Parathyroid adenoma (tissue), 2 donors: ENCODE results near the gene ARIH2.

Experiments used
- H2AFZ ChIP-seq: fragments of 300-600 bp; sonication (generic); one replicate; pipeline ENCODE4 v1.7.0; 2017; ENCODE audit warnings: antibody characterized with exemption, mild to moderate bottlenecking
- H3K27ac ChIP-seq: fragments of 300-600 bp; sonication (generic); one replicate; pipeline ENCODE4 v1.7.0; 2017
- H3K27me3 ChIP-seq: fragments of 300-600 bp; sonication (generic); one replicate; pipeline ENCODE4 v1.7.0; 2017; ENCODE audit warnings: low read length; ENCODE audit not compliant: control insufficient read depth, insufficient read depth
- H3K36me3 ChIP-seq: fragments of 300-600 bp; sonication (generic); one replicate; pipeline ENCODE4 v1.7.0; 2017; ENCODE audit warnings: low read length; ENCODE audit not compliant: control insufficient read depth, insufficient read depth
- H3K4me1 ChIP-seq: fragments of 300-600 bp; sonication (generic); one replicate; pipeline ENCODE4 v1.7.0; 2017; ENCODE audit warnings: control low read depth
- H3K4me2 ChIP-seq: fragments of 300-600 bp; sonication (generic); one replicate; pipeline ENCODE4 v1.7.0; 2017; ENCODE audit warnings: low read length
- H3K4me3 ChIP-seq: fragments of 300-600 bp; sonication (generic); one replicate; pipeline ENCODE4 v1.7.0; 2017; ENCODE audit warnings: low read depth, low read length
- H3K79me2 ChIP-seq: fragments of 300-600 bp; sonication (generic); one replicate; pipeline ENCODE4 v1.7.0; 2017; ENCODE audit warnings: control low read depth
- H3K9ac ChIP-seq: fragments of 300-600 bp; sonication (generic); one replicate; pipeline ENCODE4 v1.7.0; 2017; ENCODE audit warnings: mild to moderate bottlenecking
- H3K9me3 ChIP-seq: fragments of 300-600 bp; sonication (generic); one replicate; pipeline ENCODE4 v1.7.0; 2017; ENCODE audit warnings: low read length; ENCODE audit not compliant: control insufficient read depth
- TF ChIP-seq, protein P1 (sequence below): fragments of 300-600 bp; sonication (generic); IDR thresholded peaks from one replicate; pipeline ENCODE4 v1.7.0; 2017; ENCODE audit warnings: antibody characterized with exemption, mild to moderate bottlenecking
- donor health status: primary hyperparathyroidism.

The ARIH2 gene

DNA sequence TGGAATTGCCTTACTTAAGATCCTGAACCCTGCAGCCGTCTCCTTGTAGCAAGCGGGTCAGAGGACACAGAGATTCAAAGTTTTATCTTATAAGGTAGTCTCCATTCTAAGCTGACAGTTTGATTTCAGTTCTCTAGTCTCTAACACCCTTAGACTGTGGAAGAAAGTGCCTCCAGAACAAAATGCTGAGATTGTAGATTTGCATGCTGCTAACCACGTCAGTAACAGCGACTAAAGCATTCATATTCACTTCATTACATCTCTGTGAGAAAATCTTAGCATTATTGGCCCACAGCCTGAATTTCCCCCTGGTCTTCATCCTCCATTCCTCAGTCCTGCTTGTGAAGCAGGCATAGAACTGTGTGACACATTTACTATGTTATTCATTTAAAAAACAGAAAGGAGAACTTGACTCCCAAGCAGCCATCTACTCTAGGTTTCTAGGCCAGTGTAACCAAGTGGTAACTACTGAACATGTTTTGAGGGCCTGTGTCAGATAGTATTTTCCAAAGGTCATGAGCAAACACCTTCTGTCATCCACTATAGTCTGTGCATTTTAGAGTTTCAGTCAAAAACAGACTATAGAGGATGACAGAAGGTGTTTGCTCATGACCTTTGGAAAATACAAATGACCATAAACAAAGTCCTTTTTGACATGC is 27.4 kb downstream of the ARIH2 start:
- H2AFZ ChIP-seq: no peak overlapping the region
- H3K27me3 ChIP-seq: no peaks in the 10 kb centered on the region
- no peaks in the 10 kb centered on the region for H3K36me3 ChIP-seq
- TF ChIP-seq, protein P1, sequence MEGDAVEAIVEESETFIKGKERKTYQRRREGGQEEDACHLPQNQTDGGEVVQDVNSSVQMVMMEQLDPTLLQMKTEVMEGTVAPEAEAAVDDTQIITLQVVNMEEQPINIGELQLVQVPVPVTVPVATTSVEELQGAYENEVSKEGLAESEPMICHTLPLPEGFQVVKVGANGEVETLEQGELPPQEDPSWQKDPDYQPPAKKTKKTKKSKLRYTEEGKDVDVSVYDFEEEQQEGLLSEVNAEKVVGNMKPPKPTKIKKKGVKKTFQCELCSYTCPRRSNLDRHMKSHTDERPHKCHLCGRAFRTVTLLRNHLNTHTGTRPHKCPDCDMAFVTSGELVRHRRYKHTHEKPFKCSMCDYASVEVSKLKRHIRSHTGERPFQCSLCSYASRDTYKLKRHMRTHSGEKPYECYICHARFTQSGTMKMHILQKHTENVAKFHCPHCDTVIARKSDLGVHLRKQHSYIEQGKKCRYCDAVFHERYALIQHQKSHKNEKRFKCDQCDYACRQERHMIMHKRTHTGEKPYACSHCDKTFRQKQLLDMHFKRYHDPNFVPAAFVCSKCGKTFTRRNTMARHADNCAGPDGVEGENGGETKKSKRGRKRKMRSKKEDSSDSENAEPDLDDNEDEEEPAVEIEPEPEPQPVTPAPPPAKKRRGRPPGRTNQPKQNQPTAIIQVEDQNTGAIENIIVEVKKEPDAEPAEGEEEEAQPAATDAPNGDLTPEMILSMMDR: no peak
- H3K79me2 ChIP-seq: peaks cover 20% of the 10 kb centered on the region
- no peak overlapping the region for H3K9ac ChIP-seq
- no peaks in the 10 kb centered on the region for H3K9me3 ChIP-seq
- H3K4me2 ChIP-seq: no peak overlapping the region
- no peak overlapping the region for H3K4me3 ChIP-seq
- peak overlapping the region; percentile 17 for H3K27ac ChIP-seq
- peaks cover 13% of the 10 kb centered on the region for H3K4me1 ChIP-seq

DNA sequence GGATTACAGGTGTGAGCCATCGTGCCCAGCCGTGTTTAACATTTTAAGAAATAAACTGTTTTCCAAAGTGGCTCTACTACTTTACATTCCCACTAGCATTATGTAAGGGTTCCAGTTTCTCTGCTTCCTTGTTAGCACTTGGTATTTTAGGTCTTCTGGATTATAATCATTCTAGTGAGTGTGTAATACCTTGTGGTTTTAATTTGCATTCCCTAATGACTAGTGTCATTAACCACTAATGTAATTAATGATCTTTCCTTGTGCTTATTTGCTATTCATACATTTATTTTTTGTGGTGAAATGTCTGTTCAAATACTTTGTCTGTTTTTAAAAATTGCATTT is 30.7 kb downstream of the ARIH2 start:
- Histone ChIP-seq H3K4me2 (no peak overlapping the region), H3K27ac (no peak overlapping the region), H3K27me3 (no peaks in the 10 kb centered on the region), H3K4me1 (peaks cover 13% of the 10 kb centered on the region), H3K36me3 (no peaks in the 10 kb centered on the region), H3K79me2 (peaks cover 28% of the 10 kb centered on the region), H3K9ac (no peak overlapping the region), H3K9me3 (no peaks in the 10 kb centered on the region), H2AFZ (no peak overlapping the region), H3K4me3 (no peak overlapping the region)
- TF ChIP-seq, protein P1: no peak

DNA sequence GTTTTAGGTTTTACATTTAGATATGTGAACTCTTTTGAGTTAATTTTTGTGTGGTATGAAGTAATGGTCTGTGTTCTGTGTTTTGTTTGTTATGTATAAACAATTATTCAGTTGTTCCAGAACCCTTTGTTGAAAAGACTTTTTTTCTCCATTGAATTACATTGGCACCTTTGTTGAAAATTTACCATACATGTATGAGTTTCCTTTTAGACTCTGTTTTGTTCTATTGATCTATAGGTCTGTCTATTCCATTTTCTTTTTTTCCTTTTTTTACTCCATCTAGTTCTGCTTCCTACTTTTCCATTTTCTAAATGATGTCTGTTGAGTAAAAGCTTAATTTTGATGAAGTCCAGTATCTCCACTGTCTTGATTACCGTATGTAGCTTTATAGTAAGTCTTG is 31.4 kb downstream of the ARIH2 start:
- no peak overlapping the region for H3K4me2 ChIP-seq
- H3K36me3 ChIP-seq: no peaks in the 10 kb centered on the region
- no peak overlapping the region for H2AFZ ChIP-seq
- no peak overlapping the region for H3K4me3 ChIP-seq
- H3K27ac ChIP-seq: no peak overlapping the region
- peaks cover 10% of the 10 kb centered on the region for H3K4me1 ChIP-seq
- H3K9ac ChIP-seq: no peak overlapping the region
- TF ChIP-seq, protein P1: no peak
- H3K9me3 ChIP-seq: no peaks in the 10 kb centered on the region
- no peaks in the 10 kb centered on the region for H3K27me3 ChIP-seq
- peaks cover 34% of the 10 kb centered on the region for H3K79me2 ChIP-seq

DNA sequence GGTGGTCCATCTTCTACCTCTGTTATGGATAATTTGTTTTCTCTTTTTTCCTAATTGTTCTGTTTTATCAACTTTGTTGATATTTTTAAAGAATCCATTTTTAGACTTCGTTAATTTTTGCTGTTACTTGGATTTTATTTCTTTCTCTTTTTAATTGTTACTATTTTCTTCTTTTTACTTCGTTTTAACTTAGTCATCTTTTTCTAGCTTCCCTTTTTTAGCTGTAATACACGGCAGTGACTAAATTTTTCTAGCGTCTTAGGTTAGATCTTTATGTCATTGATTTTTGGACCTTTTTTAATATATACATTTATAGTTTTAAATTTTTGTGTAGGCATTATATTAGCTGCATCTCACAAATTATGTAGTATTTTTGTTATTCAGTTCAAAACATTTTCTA is 33.1 kb downstream of the ARIH2 start:
- Histone ChIP-seq H3K27me3 (no peaks in the 10 kb centered on the region), H3K36me3 (no peaks in the 10 kb centered on the region), H3K9me3 (no peaks in the 10 kb centered on the region), H3K4me3 (no peak overlapping the region), H3K9ac (no peak overlapping the region), H3K4me2 (no peak overlapping the region), H2AFZ (no peak overlapping the region), H3K4me1 (peaks cover 2% of the 10 kb centered on the region), H3K27ac (no peak overlapping the region), H3K79me2 (peaks cover 35% of the 10 kb centered on the region)
- TF ChIP-seq, protein P1: no peak

DNA sequence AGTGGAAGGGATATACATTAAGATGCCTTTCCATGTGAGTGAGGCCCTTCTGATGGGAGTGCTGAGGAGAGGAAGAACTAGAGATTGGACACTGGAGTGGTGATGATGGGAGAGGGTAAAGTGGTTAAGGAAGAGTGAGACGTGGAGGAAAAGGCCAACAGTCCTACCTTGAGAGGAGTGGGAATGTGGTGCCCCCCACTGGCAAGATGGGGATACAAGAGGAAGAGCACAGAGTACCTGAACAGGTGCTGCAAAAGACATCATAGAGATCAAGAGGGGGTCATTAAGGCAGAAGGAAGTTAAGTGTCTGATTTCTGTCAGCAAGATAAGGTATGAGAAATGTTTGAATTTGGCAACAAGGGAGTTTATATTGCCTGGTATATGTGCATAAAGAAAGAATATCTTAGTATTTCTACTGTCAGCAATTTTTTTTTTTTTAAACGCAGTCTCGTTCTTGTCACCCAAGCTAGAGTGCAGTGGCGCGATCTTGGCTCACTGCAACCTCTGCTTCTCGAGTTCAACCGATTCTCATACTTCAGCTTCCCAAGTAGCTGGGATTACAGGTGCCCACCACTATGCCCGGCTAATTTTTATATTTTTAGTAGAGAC is 34.0 kb downstream of the ARIH2 start:
- no peak overlapping the region for H2AFZ ChIP-seq

More for the DNA sequence above, 34.0 kb downstream of the ARIH2 start:
- no peak overlapping the region for H3K27ac ChIP-seq
- H3K4me3 ChIP-seq: no peak overlapping the region
- H3K36me3 ChIP-seq: no peaks in the 10 kb centered on the region
- peaks cover 39% of the 10 kb centered on the region for H3K79me2 ChIP-seq
- no peaks in the 10 kb centered on the region for H3K27me3 ChIP-seq
- no peak overlapping the region for H3K4me2 ChIP-seq
- TF ChIP-seq, protein P1: peak; percentile 31
- H3K9ac ChIP-seq: no peak overlapping the region
- peaks cover 2% of the 10 kb centered on the region for H3K4me1 ChIP-seq
- H3K9me3 ChIP-seq: no peaks in the 10 kb centered on the region
